HUES6 (cell line): ENCODE results near the gene UGT1A10.
"Not testable (repeated sequence)": the region's sequence is repeated elsewhere in the genome, so short reads cannot be mapped to it uniquely, and the experiment has no call there.

Source experiments
- H3K27ac ChIP-seq: 2 replicates; pipeline ENCODE4 v1.7.0; 2013; ENCODE audit warnings: low read depth, mild to moderate bottlenecking, low read length, inconsistent platforms
- H3K27me3 ChIP-seq: 2 replicates; pipeline ENCODE4 v1.6.1; 2013; ENCODE audit warnings: low read length; ENCODE audit not compliant: control insufficient read depth, insufficient read depth
- H3K36me3 ChIP-seq: 2 replicates; pipeline ENCODE4 v1.6.1; 2013; ENCODE audit warnings: low read length; ENCODE audit not compliant: control insufficient read depth, insufficient read depth
- H3K4me1 ChIP-seq: 2 replicates; pipeline ENCODE4 v1.6.1; 2013; ENCODE audit warnings: low read length; ENCODE audit not compliant: control insufficient read depth, insufficient read depth
- H3K4me3 ChIP-seq: 2 replicates; pipeline ENCODE4 v1.5.1; 2013; ENCODE audit warnings: low read depth, low read length
- H3K9ac ChIP-seq: one replicate; pipeline ENCODE4 v1.6.1; 2013; ENCODE audit warnings: mild to moderate bottlenecking, low read length
- H3K9me3 ChIP-seq: 2 replicates; pipeline ENCODE4 v1.6.1; 2013; ENCODE audit warnings: low read depth, low read length; ENCODE audit not compliant: control insufficient read depth, insufficient read depth

UGT1A10 gene

GRCh38 chr2:233636306-233636705 lies at the start of gene UGT1A10:
TSS of gene UGT1A10 (plus strand) at chr2:233636448. CDS start at chr2:233636523, 75 bp downstream.
- H3K36me3 ChIP-seq, H3K27ac ChIP-seq, H3K4me1 ChIP-seq, H3K9ac ChIP-seq, H3K4me3 ChIP-seq, H3K27me3 ChIP-seq, H3K9me3 ChIP-seq: not testable (repeated sequence)

- H3K9ac ChIP-seq, result no peak overlapping the region
- 0 out of 2 replicates have a peak, but pooled peaks cover 2% of the 10 kb centered on the region for H3K4me1 ChIP-seq
- no peaks in the 10 kb centered on the region for H3K27me3 ChIP-seq
- H3K27ac ChIP-seq, result no peak overlapping the region
- H3K36me3 ChIP-seq, result no peaks in the 10 kb centered on the region
- H3K9me3 ChIP-seq, result no peaks in the 10 kb centered on the region; the same call in 1 of the 2 replicates
- H3K4me3 ChIP-seq, result no peak overlapping the region
These were observed 47.8 kb upstream of the UGT1A10 start for GRCh38 chr2:233588400-233588799.

GRCh38 chr2:233592706-233593105 lies 43.5 kb upstream of the UGT1A10 start:
- not testable (repeated sequence) for H3K4me1 ChIP-seq, H3K4me3 ChIP-seq, H3K9me3 ChIP-seq, H3K36me3 ChIP-seq, H3K9ac ChIP-seq, H3K27ac ChIP-seq, H3K27me3 ChIP-seq

GRCh38 chr2:233593201-233593600 lies 43.0 kb upstream of the UGT1A10 start:
- no peak overlapping the region for H3K9ac ChIP-seq
- no peaks in the 10 kb centered on the region for H3K36me3 ChIP-seq
- no peaks in the 10 kb centered on the region for H3K4me1 ChIP-seq
- H3K27me3 ChIP-seq, result no peaks in the 10 kb centered on the region; the same call in 1 of the 2 replicates
- H3K4me3 ChIP-seq, result no peak overlapping the region
- no peak overlapping the region for H3K27ac ChIP-seq
- 0 out of 2 replicates have a peak, but pooled peaks cover 3% of the 10 kb centered on the region for H3K9me3 ChIP-seq

GRCh38 chr2:233597522-233597921 lies 38.7 kb upstream of the UGT1A10 start:
- H3K27me3 ChIP-seq, result no peaks in the 10 kb centered on the region; the same call in 1 of the 2 replicates
- H3K9ac ChIP-seq, result no peak overlapping the region
- H3K27ac ChIP-seq, result no peak overlapping the region
- no peak overlapping the region for H3K4me3 ChIP-seq
- H3K4me1 ChIP-seq, result no peaks in the 10 kb centered on the region
- H3K9me3 ChIP-seq, result peaks cover 5% of the 10 kb centered on the region
- no peaks in the 10 kb centered on the region for H3K36me3 ChIP-seq

- Histone ChIP-seq H3K4me1 (no peaks in the 10 kb centered on the region), H3K9ac (no peak overlapping the region), H3K27me3 (no peaks in the 10 kb centered on the region; the same call in 1 of the 2 replicates), H3K4me3 (no peak overlapping the region), H3K27ac (no peak overlapping the region), H3K9me3 (peaks cover 14% of the 10 kb centered on the region), H3K36me3 (no peaks in the 10 kb centered on the region)
These were observed 37.3 kb upstream of the UGT1A10 start for GRCh38 chr2:233598952-233599351.

- H3K4me3 ChIP-seq, result no peak overlapping the region
- H3K4me1 ChIP-seq, result no peaks in the 10 kb centered on the region
- peaks cover 14% of the 10 kb centered on the region for H3K9me3 ChIP-seq
- no peaks in the 10 kb centered on the region for H3K36me3 ChIP-seq
- H3K9ac ChIP-seq, result no peak overlapping the region
- H3K27me3 ChIP-seq, result no peaks in the 10 kb centered on the region; the same call in 1 of the 2 replicates
- H3K27ac ChIP-seq, result no peak overlapping the region
These were observed 35.9 kb upstream of the UGT1A10 start for GRCh38 chr2:233600386-233600785.

GRCh38 chr2:233602076-233602475 lies 34.2 kb upstream of the UGT1A10 start:
- Histone ChIP-seq H3K27ac (no peak overlapping the region), H3K4me1 (no peaks in the 10 kb centered on the region), H3K9me3 (peaks cover 12% of the 10 kb centered on the region), H3K4me3 (no peak overlapping the region), H3K27me3 (no peaks in the 10 kb centered on the region; the same call in 1 of the 2 replicates), H3K36me3 (no peaks in the 10 kb centered on the region), H3K9ac (no peak overlapping the region)

GRCh38 chr2:233603520-233603919 lies 32.7 kb upstream of the UGT1A10 start:
- Histone ChIP-seq H3K27me3 (no peaks in the 10 kb centered on the region), H3K27ac (no peak overlapping the region)

GRCh38 chr2:233604826-233605225 lies 31.4 kb upstream of the UGT1A10 start:
- no peaks in the 10 kb centered on the region for H3K36me3 ChIP-seq
- H3K27me3 ChIP-seq, result no peaks in the 10 kb centered on the region
- H3K27ac ChIP-seq, result no peak overlapping the region
- no peak overlapping the region for H3K9ac ChIP-seq
- no peak overlapping the region for H3K4me3 ChIP-seq
- H3K4me1 ChIP-seq, result no peaks in the 10 kb centered on the region
- H3K9me3 ChIP-seq, result peaks cover 11% of the 10 kb centered on the region

More at GRCh38 chr2:233603520-233603919, 32.7 kb upstream of the UGT1A10 start:
- no peaks in the 10 kb centered on the region for H3K4me1 ChIP-seq
- H3K9ac ChIP-seq, result no peak overlapping the region
- no peaks in the 10 kb centered on the region for H3K36me3 ChIP-seq
- no peak overlapping the region for H3K4me3 ChIP-seq
- peaks cover 11% of the 10 kb centered on the region for H3K9me3 ChIP-seq

GRCh38 chr2:233605680-233606079 lies 30.6 kb upstream of the UGT1A10 start:
- Histone ChIP-seq H3K27me3 (no peaks in the 10 kb centered on the region), H3K4me1 (no peaks in the 10 kb centered on the region), H3K4me3 (no peak overlapping the region), H3K36me3 (no peaks in the 10 kb centered on the region), H3K9me3 (peaks cover 13% of the 10 kb centered on the region), H3K27ac (no peak overlapping the region), H3K9ac (no peak overlapping the region)

GRCh38 chr2:233611284-233611683 lies 25.0 kb upstream of the UGT1A10 start:
- H3K9me3 ChIP-seq, result peaks cover 2% of the 10 kb centered on the region; the same call in 1 of the 2 replicates
- H3K4me1 ChIP-seq, result no peaks in the 10 kb centered on the region
- H3K9ac ChIP-seq, result no peak overlapping the region
- no peaks in the 10 kb centered on the region for H3K36me3 ChIP-seq
- H3K27me3 ChIP-seq, result no peaks in the 10 kb centered on the region
- no peak overlapping the region for H3K27ac ChIP-seq
- H3K4me3 ChIP-seq, result no peak overlapping the region
